Skeletal muscle satellite cell (primary cell): Measurements from ENCODE around the gene KLHL17.

Source experiments
- H3K27me3 ChIP-seq: 2 replicates; pipeline ENCODE4 v1.7.0; 2013; ENCODE audit warnings: low read length; ENCODE audit not compliant: control insufficient read depth, insufficient read depth
- H3K36me3 ChIP-seq: 2 replicates; pipeline ENCODE4 v1.7.0; 2013; ENCODE audit warnings: mild to moderate bottlenecking, control low read depth, low read length; ENCODE audit not compliant: insufficient read depth
- H3K4me1 ChIP-seq: 2 replicates; pipeline ENCODE4 v1.7.0; 2013; ENCODE audit warnings: low read length; ENCODE audit not compliant: control insufficient read depth, insufficient read depth
- H3K4me2 ChIP-seq: 2 replicates; pipeline ENCODE4 v1.7.0; 2013; ENCODE audit warnings: mild to moderate bottlenecking, low read length
- H3K4me3 ChIP-seq: 2 replicates; pipeline ENCODE4 v1.7.0; 2013; ENCODE audit warnings: low read length
- H3K9ac ChIP-seq: 2 replicates; pipeline ENCODE4 v1.7.0; 2013; ENCODE audit warnings: mild to moderate bottlenecking, low read depth, low read length, moderate library complexity
- H3K9me3 ChIP-seq: replicated peaks from 2 replicates; pipeline ENCODE4 v1.7.0; 2013; ENCODE audit warnings: mild to moderate bottlenecking, control low read depth, low read length

The KLHL17 gene

DNA sequence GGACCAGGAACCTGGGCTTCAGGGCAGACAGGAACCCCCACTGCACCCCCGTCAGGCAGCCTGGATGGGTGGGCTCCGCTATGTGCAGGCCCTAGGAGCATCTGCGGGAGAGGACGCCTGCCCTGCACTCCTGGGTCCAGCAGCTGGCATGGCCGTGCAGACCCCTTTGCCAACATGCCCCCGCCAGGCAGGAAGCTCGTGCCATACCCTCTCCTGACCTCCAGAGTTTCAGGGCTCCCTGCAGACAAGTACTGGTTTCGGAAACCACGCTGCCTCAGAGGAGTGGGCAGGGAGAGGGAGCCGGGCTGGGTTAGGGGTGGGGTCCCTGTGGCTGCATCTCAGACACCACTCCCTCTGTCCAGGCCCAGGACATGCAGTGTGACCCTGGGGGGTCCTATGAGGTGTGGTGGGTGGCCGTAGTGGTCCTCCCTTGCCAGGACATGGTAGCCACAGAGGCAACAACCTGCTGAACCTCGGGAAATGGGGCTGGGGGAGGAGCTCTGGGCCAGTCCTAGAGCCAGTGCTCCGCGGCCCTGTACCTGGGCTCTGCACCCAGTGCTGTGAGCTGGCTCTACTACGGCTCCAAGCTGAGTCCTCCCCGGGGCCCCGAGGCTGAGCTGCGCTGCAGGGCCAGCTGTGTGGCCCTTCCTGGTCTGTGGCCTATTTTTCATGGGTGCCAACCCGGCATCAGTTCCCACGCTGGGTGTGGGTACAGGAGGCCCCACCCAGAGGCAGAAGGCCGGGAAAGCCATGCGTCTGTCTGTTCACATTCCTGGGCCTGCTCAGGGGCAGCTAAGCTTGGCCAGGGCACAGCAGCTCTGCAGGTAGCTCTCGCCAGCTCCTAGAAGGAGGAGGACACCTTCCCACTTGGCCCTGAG, 7.3 kb downstream of the KLHL17 start:
- Histone ChIP-seq H3K4me2 (peak overlapping the region; percentile 100), H3K9me3 (no peaks in the 10 kb centered on the region), H3K4me3 (no peak overlapping the region), H3K27me3 (peaks cover 16% of the 10 kb centered on the region), H3K9ac (no peak overlapping the region), H3K36me3 (peaks cover 15% of the 10 kb centered on the region), H3K4me1 (peaks cover 17% of the 10 kb centered on the region)

DNA sequence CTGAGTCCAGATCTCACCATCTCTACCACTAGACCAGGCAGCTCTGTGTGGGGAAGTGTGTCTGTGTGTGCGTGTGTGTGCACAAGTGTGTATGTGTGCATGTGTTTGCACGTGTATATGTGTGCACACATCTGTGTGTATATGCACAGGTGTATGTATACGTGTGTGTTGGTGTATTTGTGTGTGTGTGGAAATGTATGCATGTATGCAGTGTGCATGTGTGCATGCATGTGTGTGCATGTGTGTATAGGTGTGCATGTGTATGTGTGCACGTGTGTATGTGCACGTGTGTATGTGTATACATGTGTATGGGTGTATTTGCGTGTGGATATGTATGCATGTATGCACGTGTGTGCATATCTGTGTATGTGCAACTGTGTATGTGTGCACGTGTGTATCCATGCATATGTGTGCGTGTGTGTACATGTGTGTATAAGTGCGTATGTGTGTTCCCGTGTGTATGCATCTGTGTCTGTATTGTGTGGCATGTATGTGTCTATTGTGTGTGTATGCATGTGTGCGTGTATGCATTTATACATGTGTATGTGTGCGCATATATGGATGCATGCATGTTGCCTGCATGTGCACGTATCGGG, 9.0 kb downstream of the KLHL17 start:
- peaks cover 20% of the 10 kb centered on the region for H3K27me3 ChIP-seq

DNA sequence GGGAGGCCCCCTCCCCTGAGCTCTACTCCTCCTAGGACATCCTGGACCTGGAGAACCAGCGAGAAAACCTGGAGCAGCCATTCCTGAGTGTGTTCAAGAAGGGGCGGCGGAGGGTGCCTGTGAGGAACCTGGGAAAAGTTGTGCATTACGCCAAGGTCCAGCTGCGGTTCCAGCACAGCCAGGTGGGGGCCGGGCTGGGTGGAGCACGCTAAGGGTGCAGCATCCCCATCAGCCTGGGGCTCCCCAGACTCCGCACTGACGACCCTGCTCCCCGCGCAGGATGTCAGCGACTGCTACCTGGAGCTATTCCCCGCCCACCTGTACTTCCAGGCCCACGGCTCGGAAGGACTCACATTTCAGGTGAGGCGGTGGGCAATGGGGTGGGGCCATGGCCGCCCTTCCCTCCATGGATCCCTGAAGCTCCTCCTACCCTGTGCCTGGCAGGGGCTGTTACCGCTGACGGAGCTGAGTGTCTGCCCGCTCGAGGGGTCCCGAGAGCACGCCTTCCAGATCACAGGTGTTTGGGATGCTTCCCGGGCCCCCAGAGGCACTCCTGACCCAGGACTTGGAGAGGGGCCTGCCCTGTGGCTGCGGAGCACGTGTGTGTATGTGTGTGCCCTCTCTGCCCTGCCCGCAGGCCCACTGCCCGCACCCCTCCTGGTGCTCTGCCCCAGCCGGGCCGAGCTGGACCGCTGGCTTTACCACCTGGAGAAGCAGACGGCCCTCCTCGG, 10.0 kb downstream of the KLHL17 start:
- no peak overlapping the region for H3K4me2 ChIP-seq
- no peak overlapping the region for H3K4me3 ChIP-seq
- H3K9ac ChIP-seq = no peak overlapping the region
- H3K27me3 ChIP-seq = peaks cover 21% of the 10 kb centered on the region
- no peaks in the 10 kb centered on the region for H3K9me3 ChIP-seq
- H3K36me3 ChIP-seq = no peaks in the 10 kb centered on the region
- H3K4me1 ChIP-seq = peaks cover 17% of the 10 kb centered on the region

More for the DNA sequence above, 9.0 kb downstream of the KLHL17 start:
- Histone ChIP-seq H3K9me3 (no peaks in the 10 kb centered on the region), H3K4me2 (no peak overlapping the region), H3K4me3 (no peak overlapping the region), H3K4me1 (peaks cover 17% of the 10 kb centered on the region), H3K9ac (no peak overlapping the region), H3K36me3 (no peaks in the 10 kb centered on the region)

DNA sequence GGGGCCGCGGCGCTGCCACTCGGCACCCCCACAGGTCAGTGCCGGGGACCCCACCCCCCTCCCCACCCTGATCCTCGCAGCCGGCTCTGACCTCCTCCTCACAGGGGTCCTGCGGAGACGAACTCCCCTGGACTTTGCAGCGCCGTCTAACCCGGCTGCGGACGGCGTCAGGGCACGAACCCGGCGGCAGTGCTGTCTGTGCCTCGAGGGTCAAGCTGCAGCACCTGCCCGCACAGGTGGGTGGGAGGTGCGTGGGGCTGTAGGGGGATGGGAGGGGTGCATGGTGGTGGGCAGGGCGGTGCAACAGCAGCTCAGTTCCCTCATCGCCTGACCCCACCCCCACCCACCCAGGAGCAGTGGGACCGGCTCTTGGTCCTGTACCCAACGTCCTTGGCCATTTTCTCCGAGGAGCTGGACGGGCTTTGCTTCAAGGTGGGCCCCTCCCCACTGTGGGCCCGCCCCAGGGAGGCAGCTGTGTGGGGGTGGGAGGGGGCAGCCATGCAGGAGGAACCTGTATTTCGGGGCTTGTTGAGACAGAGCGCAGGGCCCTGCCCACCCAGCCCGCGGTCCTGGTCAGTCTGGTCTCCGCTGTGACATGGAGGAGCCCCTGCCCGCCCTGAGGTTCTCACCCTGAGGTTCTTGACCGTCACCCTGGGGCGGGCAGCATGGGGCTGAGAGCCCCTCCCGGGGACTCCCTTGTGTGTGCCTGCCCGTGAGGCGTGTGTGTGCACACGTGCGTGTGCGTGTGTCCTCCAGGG, 10.8 kb downstream of the KLHL17 start:
- Histone ChIP-seq H3K36me3 (no peaks in the 10 kb centered on the region), H3K9ac (no peak overlapping the region), H3K4me1 (peaks cover 16% of the 10 kb centered on the region), H3K9me3 (no peaks in the 10 kb centered on the region), H3K4me2 (no peak overlapping the region), H3K27me3 (peaks cover 26% of the 10 kb centered on the region), H3K4me3 (no peak overlapping the region)

DNA sequence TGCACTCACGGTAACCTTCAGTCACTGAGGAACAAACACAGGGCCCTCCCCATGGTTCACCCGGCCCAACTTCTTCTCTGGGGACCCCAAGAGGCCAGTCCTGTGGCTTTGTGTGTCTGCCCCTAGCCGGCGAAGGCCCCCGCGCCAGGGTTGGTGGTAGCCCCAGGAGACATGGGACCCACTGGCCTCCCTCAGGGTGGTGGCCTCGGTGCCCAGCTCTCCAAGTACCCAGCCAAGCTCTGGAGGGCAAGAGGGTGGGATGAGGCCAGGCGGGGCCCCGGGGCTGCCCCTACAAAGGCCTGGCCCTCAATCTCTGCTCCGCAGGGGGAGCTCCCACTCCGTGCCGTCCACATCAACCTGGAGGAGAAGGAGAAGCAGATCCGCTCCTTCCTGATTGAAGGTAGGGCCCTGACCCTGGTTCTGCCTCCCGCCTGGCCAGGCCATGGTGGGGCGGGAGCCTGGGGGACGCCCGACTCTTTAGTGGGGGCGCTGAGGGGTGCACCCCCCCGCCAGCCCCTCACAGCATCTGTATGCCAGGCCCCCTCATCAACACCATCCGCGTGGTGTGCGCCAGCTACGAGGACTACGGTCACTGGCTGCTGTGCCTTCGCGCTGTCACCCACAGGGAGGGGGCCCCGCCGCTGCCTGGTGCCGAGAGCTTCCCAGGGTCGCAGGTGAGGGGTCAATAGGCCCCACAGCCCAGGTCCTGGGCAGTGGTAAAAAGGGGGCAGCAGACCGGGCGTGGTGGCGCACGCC, 11.5 kb downstream of the KLHL17 start:
- Histone ChIP-seq H3K9me3 (no peaks in the 10 kb centered on the region), H3K36me3 (no peaks in the 10 kb centered on the region), H3K9ac (no peak overlapping the region), H3K27me3 (peaks cover 26% of the 10 kb centered on the region), H3K4me3 (no peak overlapping the region), H3K4me2 (no peak overlapping the region), H3K4me1 (peaks cover 13% of the 10 kb centered on the region)

DNA sequence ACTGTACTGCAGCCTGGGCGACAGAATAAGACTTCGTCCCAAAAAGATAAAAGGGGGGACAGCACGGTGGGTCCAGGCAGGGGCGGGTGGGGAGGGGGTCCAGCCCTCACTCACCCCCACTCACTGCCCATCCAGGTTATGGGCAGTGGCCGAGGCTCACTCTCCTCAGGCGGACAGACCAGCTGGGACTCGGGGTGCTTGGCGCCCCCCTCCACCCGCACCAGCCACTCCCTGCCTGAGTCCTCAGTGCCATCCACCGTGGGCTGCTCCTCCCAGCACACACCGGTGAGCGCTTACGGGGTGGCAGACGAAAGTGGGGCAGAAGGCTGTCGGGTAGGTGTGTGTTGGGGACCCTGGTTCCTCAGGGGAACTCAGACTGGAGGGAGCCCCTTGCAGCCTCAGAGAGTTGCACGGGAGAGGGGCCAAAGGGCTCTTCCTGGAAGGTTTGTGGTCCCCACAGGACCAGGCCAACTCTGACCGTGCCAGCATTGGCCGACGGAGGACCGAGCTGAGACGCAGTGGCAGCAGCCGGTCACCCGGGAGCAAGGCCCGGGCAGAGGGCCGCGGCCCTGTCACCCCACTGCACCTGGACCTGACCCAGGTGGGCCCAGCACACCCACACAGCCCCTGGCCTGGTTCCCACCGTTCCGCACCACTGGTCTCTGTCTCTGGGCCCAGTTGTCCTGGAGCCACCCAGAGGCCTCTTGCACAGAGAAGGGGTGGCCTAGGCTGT, 12.5 kb downstream of the KLHL17 start:
- Histone ChIP-seq H3K9me3 (no peaks in the 10 kb centered on the region), H3K36me3 (no peaks in the 10 kb centered on the region), H3K27me3 (peaks cover 26% of the 10 kb centered on the region), H3K4me2 (no peak overlapping the region), H3K4me3 (no peak overlapping the region), H3K4me1 (peaks cover 7% of the 10 kb centered on the region), H3K9ac (no peak overlapping the region)

DNA sequence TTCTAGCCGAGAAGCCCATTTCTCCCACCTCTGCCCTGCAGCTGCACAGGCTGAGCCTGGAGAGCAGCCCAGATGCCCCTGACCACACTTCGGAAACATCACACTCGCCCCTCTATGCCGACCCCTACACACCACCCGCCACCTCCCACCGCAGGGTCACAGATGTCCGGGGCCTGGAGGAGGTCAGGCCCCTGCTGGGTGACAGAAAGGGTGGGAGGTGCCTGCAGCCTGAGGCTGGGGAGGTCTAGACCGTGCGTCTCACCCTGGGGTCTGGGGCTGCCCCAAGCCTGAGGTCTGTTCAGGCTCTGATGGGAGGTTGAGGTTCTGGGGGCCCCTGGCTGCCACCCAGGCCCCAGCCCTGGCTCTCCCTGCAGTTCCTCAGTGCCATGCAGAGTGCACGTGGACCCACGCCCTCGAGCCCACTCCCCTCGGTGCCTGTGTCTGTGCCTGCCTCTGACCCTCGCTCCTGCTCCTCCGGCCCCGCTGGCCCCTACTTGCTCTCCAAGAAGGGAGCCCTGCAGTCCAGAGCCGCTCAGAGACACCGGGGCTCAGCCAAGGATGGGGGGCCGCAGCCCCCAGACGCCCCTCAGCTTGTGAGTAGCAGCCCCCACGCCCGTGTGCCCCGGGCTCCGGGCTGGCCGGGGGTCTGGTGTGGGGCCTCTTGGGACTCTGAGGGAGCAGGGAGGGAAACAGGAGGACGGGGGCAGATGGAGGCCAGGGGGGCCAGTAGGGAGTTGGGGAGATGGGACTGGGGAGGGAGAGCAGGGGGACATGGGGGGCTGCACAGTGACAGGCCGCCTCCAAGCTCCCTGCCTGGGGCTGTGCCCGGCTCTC, 13.3 kb downstream of the KLHL17 start:
- no peaks in the 10 kb centered on the region for H3K36me3 ChIP-seq
- H3K9ac ChIP-seq = no peak overlapping the region
- H3K9me3 ChIP-seq = no peaks in the 10 kb centered on the region
- H3K4me2 ChIP-seq = no peak overlapping the region
- peaks cover 7% of the 10 kb centered on the region for H3K4me1 ChIP-seq
- H3K4me3 ChIP-seq = no peak overlapping the region
- peaks cover 26% of the 10 kb centered on the region for H3K27me3 ChIP-seq

DNA sequence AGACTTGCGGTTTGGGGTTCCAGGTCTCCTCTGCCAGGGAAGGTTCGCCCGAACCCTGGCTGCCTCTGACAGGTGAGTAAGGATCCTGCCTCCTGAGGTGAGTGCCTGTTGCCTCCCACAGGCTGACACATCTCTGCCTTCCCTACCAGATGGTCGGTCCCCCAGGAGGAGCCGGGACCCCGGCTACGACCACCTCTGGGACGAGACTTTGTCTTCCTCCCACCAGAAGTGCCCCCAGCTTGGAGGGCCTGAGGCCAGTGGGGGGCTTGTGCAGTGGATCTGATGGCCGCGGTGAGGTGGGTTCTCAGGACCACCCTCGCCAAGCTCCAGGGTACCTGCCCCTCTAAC, 13.9 kb downstream of the KLHL17 start:
- peaks cover 7% of the 10 kb centered on the region for H3K4me1 ChIP-seq
- no peaks in the 10 kb centered on the region for H3K36me3 ChIP-seq
- no peak overlapping the region for H3K9ac ChIP-seq
- no peak overlapping the region for H3K4me3 ChIP-seq
- H3K9me3 ChIP-seq = no peaks in the 10 kb centered on the region
- H3K27me3 ChIP-seq = peaks cover 26% of the 10 kb centered on the region
- H3K4me2 ChIP-seq = no peak overlapping the region

DNA sequence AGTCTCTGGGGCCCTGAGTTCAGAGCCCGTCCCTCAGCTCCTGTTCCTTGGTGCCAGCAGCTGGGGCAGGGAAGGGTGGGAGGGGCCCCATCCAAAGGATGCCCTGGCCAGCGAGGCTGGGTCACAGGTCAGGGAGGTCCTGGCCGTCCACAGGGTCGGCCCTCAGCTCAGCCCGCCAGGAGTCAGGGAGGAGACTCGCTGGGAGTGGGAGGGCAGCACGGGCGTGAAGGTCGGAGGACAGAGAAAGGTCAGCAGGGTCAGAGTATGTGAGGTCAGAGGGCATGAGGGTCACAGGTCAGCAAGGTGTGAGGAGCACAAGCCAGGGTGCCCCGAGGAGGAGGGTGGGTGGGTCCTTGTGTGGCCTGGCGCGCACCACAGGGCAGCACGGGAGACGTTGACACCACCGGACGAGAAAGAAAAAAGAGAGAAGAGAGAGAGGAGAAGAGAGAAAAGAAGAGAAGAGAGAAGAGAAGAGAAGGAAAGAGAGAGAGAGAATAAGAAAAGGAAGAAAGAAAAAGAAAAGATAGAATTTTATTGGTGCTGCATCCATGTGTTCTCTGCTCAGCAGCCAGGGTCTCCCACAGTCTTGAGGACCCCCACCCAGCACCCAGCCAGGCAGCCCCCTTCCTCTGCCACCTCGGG, 14.4 kb downstream of the KLHL17 start:
- peaks cover 30% of the 10 kb centered on the region for H3K27me3 ChIP-seq
- H3K4me3 ChIP-seq = no peak overlapping the region
- H3K4me2 ChIP-seq = no peak overlapping the region
- no peaks in the 10 kb centered on the region for H3K36me3 ChIP-seq
- no peaks in the 10 kb centered on the region for H3K9me3 ChIP-seq
- H3K4me1 ChIP-seq = peaks cover 7% of the 10 kb centered on the region
- H3K9ac ChIP-seq = no peak overlapping the region
